Spleen (tissue), 11 donors: Measurements from ENCODE around the gene SPTSSA. TPM values are rescaled to one million over a fixed set of nuclear protein-coding genes. Genes with fewer than 3 reads are reported as not detected.

Experiments
- DNase-seq: peaks from one replicate; pipeline ENCODE4 v3.0.0-alpha.2; 2020
- H3K27ac ChIP-seq, 8 donors: fragments of 200-600 bp; sonication (generic) in 7 of 8; 1 replicate in 4 of 8; 2 replicates in 4 of 8; pipeline versions ENCODE4 v1.5.0 to v1.8.0; 2016 to 2021; ENCODE audit warnings: inconsistent platforms in 4 of 8, mild to moderate bottlenecking in 4 of 8, moderate library complexity in 1 of 8
- H3K27me3 ChIP-seq, 7 donors: fragments of 200-600 bp; sonication (generic) in 6 of 7; replicated peaks in 1 of 7; 1 replicate in 4 of 7; 2 replicates in 3 of 7; pipeline versions ENCODE4 v1.5.0 to v1.8.0; 2016 to 2021; ENCODE audit warnings: inconsistent platforms in 3 of 7, mild to moderate bottlenecking in 1 of 7
- H3K36me3 ChIP-seq, 6 donors: fragments of 200-600 bp; sonication (generic) in 5 of 6; 1 replicate in 4 of 6; 2 replicates in 2 of 6; pipeline versions ENCODE4 v1.5.0 to v1.8.0; 2016 to 2021; ENCODE audit warnings: inconsistent platforms in 2 of 6
- H3K4me1 ChIP-seq, 6 donors: fragments of 200-600 bp; sonication (generic) in 5 of 6; 1 replicate in 3 of 6; 2 replicates in 3 of 6; pipeline versions ENCODE4 v1.5.0 to v1.8.0; 2016 to 2021; ENCODE audit warnings: inconsistent platforms in 3 of 6
- H3K4me3 ChIP-seq, 8 donors: fragments of 200-600 bp; sonication (generic) in 7 of 8; 1 replicate in 4 of 8; 2 replicates in 4 of 8; pipeline versions ENCODE4 v1.5.0 to v1.8.0; 2016 to 2021; ENCODE audit warnings: inconsistent platforms in 4 of 8, mild to moderate bottlenecking in 4 of 8, moderate library complexity in 2 of 8
- H3K9me3 ChIP-seq, 8 donors: fragments of 200-600 bp; sonication (generic) in 7 of 8; 1 replicate in 4 of 8; 2 replicates in 4 of 8; pipeline versions ENCODE4 v1.5.0 to v1.8.0; 2016 to 2021; ENCODE audit warnings: inconsistent platforms in 4 of 8
- CTCF ChIP-seq, 11 experiments: fragments of 200-600 bp in 7 of 11; fragments of 450-650 bp in 4 of 11; sonication (generic) in 4 of 11; IDR thresholded peaks in 8 of 11; conservative IDR thresholded peaks in 3 of 11; 1 replicate in 7 of 11; 2 replicates in 4 of 11; pipeline versions ENCODE4 v1.4.0 to v1.8.0; 2016 to 2021; ENCODE audit warnings: antibody characterized with exemption in 11 of 11, inconsistent platforms in 4 of 11, mild to moderate bottlenecking in 1 of 11
- POLR2A ChIP-seq, 3 donors: fragments of 450-650 bp; IDR thresholded peaks; one replicate each; pipeline ENCODE4 v1.5.1; 2017; ENCODE audit warnings: antibody characterized with exemption in 3 of 3, mild to moderate bottlenecking in 1 of 3
- POLR2AphosphoS5 ChIP-seq, 3 donors: sonication (generic); formaldehyde crosslinking; IDR thresholded peaks; one replicate each; pipeline ENCODE4 v1.5.1; 2017; ENCODE audit warnings: antibody characterized with exemption in 3 of 3
- WGBS, 5 donors: extraction: QIAGEN DNeasy Blood & Tissue Kit in 3 of 5; methylation state at CpG; one replicate each; pipeline versions ENCODE4 v1.1.5 to v1.1.7; 2013 to 2018; 5-methylcytosine and 5-hydroxymethylcytosine counted together
- intact Hi-C: fragments of 100-400 bp; cut with DNase I; formaldehyde crosslinking; loops from one replicate; pipeline ENCODE4 v1.15.0; 2023; ENCODE audit warnings: low total_unique reads
- polyA plus RNA-seq, 3 donors: library from polyadenylated mRNA; stranded (reverse); fragments of 200-250 nt; gene quantifications; one replicate each; pipeline ENCODE4 v1.2.1, GENCODE V29; 2013
- total RNA-seq, 7 donors: library from RNA; depleted of rRNA in 3 of 7; stranded (reverse); fragments of >200 nt in 3 of 7; fragmentation: NEBNext Ultra II Directional in 4 of 7; extraction: Animal tissue kit (Norgen Biotek cat#: 25700) in 4 of 7; gene quantifications; one replicate each; pipeline versions ENCODE4 v1.1.0 to v1.2.1, GENCODE V29; 2016 to 2021
- donor health status: healthy with polysubstance abuse.
- donor health status: DM: no; HTN: no; CAD: no; lungs with moderate emphysema.
- donor health status: DM: no; HTN: no; CAD: no.
- donor health status: Bipolar disorder and iron deficiency.
- donor health status: healthy.
- donor health status: DM: no; HTN: no; CAD: no.
- donor health status: DM: yes; HTN: yes; CAD: no.

Gene SPTSSA
- total and polyA plus RNA-seq, 10 donors = 8.9 to 16.7 (median 13.3) TPM

- Histone ChIP-seq H3K9me3 (peaks cover 0 to 4% (median 0%) of the 10 kb centered on the region in 8 donors), H3K27me3 (peaks cover 0 to 9% (median 3%) of the 10 kb centered on the region in 7 donors), H3K4me1 (no peaks in the 10 kb centered on the region), H3K4me3 (no peak overlapping the region), H3K36me3 (no peaks in the 10 kb centered on the region), H3K27ac (no peak overlapping the region)
- TF ChIP-seq CTCF (IDR thresholded peaks at IDR 0.05 in 8 of 11, conservative IDR thresholded peaks at IDR 0.05 in 3 of 11) (no peak), POLR2A (IDR thresholded peaks at IDR 0.05) (no peak), POLR2AphosphoS5 (IDR thresholded peaks at IDR 0.05) (no peak)
- WGBS, 5 donors = 58 to 78% (median 66%) methylated on average over 2 of the region's 2 CpGs
- DNase-seq = no peak
- intact Hi-C loops = no loop called here
These were observed 78.2 kb downstream of the SPTSSA start for GRCh38 chr14:34383839-34384238.

Other genes starting within 250 kb of the SPTSSA start
- gene EAPP, start 77.5 kb upstream of the SPTSSA start, total RNA-seq = 10 to 100 TPM; 26.7 to 44.3 (median 35.2) TPM
- gene EAPP, start 77.5 kb upstream of the SPTSSA start, polyA plus RNA-seq = 10 to 100 TPM; 30.2 to 44.9 (median 44.0) TPM
- 100 to 1,000 TPM in 4 of 7 donors, 10 to 100 TPM in 3; 80.4 to 201 (median 104) TPM for gene SNX6, start 167.9 kb upstream of the SPTSSA start, total RNA-seq
- gene SNX6, start 167.9 kb upstream of the SPTSSA start, polyA plus RNA-seq = 10 to 100 TPM; 23.0 to 54.4 (median 43.4) TPM